GM18526 (cell line): ENCODE results near the gene FRMD6.

Experiments
- POLR2A ChIP-seq: IDR thresholded peaks from 3 replicates; pipeline ENCODE4 v1.6.1; 2011; ENCODE audit not compliant: insufficient read length; ENCODE audit errors: extremely low read depth

Gene FRMD6

GRCh38 chr14:51651388-51652167 is at the start of gene FRMD6:
Gene FRMD6 (plus strand): TSS chr14:51651910. CDS start chr14:51689837, 37,927 bp downstream.
- peak; percentile 33 for TF ChIP-seq POLR2A

DNA sequence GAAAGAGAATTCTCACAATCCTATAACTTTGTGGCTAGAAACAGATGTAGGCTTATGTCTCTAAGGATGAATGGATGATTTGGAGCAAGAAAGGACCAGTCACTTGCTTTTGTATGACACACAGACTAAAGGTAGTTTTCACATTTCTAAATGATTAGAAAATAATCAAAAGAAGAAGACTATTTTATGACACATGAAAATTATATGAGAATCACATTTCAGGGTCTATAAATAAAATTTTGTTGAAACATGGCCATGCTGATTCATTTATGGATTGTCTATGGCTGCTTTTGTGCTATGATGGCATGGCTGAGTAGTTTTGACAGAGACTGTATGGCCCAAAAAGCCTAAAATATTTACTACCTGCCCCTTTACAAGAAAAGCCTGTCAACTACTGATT is 49.4 kb upstream of the FRMD6 start:
- TF ChIP-seq POLR2A = no peak

GRCh38 chr14:51603495-51603894 is 48.2 kb upstream of the FRMD6 start:
- no peak for TF ChIP-seq POLR2A

- TF ChIP-seq POLR2A = no peak
Measured at GRCh38 chr14:51604073-51604472, 47.6 kb upstream of the FRMD6 start.

DNA sequence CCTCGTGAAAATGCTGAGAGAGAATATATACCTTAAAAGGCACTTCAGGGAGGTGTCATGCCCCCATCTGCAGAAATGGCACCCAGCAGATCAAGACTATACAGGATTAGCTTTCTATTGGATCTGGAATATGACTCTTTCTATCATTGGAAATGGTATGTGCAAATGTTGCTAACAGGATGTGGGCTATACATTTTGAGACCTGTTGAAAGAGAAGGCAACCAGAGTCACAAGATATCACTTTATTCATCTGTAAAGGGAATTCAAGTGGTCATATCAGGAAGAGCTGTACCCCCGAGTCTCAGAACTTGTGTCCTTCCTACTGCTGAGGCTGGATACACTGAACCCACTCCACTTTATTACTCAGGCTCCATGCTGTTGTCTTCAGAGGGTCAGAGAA is 46.1 kb upstream of the FRMD6 start:
- no peak for TF ChIP-seq POLR2A

DNA sequence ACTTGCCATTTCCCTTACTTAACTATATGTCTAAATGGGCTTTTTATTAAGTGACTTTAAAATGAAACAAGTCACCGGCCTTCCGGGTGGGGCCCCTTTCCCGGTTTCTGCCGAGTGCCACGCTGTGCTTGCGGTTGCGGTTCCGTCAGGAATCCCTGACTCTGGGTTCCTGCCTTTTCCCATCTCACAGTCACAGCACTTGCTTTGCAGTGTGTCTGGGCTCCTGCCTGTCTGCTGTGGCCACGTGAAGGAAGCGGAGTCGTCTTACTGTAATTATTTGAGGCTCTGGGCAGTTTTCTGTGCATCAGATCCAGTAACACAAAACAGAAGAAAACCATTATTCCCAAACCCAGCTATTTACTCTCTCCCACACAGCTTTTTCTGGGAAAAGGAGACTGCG is 44.0 kb upstream of the FRMD6 start:
- no peak for TF ChIP-seq POLR2A

GRCh38 chr14:51609251-51609954 is 42.3 kb upstream of the FRMD6 start:
- TF ChIP-seq POLR2A = no peak

DNA sequence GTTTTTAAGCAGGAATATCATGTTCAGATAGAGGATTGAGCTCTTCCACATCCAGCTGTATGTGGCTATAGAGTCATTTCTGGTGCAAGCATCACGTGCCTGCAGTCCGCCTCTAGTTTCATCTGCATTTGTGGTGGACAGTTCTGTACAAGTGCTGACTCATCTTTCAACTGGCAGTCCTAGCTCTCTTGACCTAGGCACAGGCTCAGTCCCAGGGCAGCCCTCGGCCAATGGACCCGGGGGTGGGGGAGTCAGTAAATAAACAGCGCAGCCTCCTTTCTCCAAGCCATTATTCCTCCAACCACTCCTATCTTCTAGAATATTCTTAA is 41.8 kb upstream of the FRMD6 start:
- TF ChIP-seq POLR2A = no peak

- TF ChIP-seq POLR2A = no peak
Measured at GRCh38 chr14:51610771-51611170, 40.9 kb upstream of the FRMD6 start.

GRCh38 chr14:51612449-51612848 is 39.3 kb upstream of the FRMD6 start:
- TF ChIP-seq POLR2A = no peak

DNA sequence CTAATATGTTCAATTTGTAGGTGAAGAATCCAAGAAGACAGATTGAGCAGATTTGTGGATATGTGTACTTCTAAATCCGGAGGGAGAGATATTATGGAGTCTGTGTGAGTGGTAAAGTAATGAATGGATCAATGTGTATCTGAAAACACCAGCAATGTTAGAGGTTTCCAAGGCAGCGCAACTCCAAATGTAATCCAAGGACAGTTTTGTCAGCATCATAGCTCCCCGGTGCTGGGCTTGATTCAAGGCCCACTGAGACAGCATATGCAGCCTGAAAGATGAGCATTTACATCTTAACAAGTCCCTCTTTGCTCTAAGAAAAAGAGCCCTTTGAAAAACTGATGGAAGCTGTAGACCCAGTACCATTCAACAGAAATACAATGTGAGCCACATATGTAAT is 38.3 kb upstream of the FRMD6 start:
- no peak for TF ChIP-seq POLR2A

- no peak for TF ChIP-seq POLR2A
Measured at GRCh38 chr14:51614707-51615106, 37.0 kb upstream of the FRMD6 start.

GRCh38 chr14:51616256-51616655 is 35.5 kb upstream of the FRMD6 start:
- no peak for TF ChIP-seq POLR2A

- no peak for TF ChIP-seq POLR2A
Measured at GRCh38 chr14:51616724-51617409, 34.8 kb upstream of the FRMD6 start.

DNA sequence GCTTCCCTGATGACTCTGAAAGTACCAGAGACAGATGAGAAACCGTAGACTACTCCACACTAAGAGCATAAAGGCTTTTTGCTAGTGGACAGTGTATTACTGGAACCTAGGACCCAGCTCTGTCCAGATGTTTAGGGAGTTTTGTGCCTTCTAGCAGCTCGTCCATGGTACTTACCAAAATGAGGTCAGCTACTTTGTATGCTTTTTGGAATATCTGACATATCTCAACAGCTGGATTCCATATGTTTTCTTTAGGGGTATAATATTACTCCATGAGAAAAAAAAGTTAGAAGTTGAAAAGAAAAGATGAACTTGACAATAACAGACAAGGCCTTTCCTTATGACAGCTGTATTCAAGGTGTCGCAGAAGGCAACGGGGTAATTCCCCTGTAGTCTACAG is 32.1 kb upstream of the FRMD6 start:
- no peak for TF ChIP-seq POLR2A

DNA sequence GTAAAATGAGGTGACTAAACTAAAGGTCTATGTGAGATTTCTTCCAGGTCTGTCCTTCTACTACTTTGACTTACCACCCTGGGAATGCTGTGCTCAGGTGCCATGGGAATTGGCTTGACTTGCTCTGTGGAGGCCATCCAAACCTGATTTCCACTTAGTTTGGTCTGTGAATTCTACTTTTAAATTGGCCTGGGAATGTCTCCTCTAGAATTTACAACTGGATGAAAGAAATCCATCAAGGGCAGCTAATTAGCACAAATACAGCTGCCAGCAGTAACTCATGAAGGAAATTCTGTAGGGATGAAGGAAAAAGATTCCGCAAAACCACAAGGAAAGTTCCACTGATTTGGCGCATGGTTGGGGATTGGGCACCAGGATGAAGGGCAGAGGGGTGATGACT is 31.7 kb upstream of the FRMD6 start:
- TF ChIP-seq POLR2A = no peak
